ENCODE data around the gene DNAJC5. TPM values are rescaled to one million over a fixed set of nuclear protein-coding genes. Genes with fewer than 3 reads are reported as not detected.

The DNAJC5 gene
- total RNA-seq, 2 experiments from 2014 or later: 44.4 to 51.9 TPM

DNA sequence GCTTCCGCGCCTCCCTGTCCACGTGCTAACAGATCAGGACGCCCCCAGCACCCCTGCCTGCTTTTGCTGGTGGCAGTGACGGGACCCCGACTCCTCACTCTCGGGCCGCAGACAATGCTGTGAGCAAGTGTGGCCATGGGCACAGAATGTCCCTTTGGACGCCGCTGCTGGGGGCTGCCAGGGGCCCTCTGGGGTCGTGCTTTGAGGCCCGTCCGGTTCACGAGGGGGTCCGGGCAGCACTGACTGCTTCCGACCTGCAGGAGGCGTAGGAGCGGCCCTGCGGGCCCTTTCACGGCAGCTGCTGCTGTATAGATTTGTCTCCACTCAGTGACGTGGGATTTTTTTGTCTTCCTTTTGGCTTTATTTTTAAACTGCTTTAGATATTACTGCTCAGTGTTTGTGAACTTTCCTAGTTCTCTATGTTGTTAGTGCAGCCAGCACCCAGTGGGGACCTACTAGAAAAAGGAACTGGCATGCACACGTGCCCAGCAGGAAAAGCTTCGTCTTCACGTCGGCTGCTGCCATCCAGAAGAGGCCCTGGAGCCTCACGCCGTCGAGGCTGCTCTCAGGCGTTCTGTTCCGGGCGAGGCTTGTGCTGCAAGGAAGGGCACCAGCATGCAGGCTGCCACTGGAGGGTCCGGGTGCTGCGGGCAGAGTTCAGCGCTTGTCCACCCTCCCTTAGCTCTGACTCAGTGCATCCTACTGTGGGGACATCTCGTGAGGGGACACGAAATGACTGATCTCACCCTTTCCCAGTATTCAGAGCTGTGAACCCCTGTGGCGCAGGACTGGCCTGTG is 39.5 kb downstream of the DNAJC5 start:
- Mint-ChIP-seq H3K27ac (no peak overlapping the region), H3K4me1 (no peaks in the 10 kb centered on the region), H3K9me3 (ENCODE audit: low read depth) (no peaks in the 10 kb centered on the region), H3K27me3 (no peaks in the 10 kb centered on the region), H3K4me3 (no peak overlapping the region), H3K36me3 (peaks cover 35% of the 10 kb centered on the region)
- CTCF ChIA-PET: interaction anchor here (0.6 kb wide), 1 partner anchor 43 kb away, joined by 3 read pairs; no protein-coding TSS in a partner anchor
- no peak for ATAC-seq
- no peak for DNase-seq

DNA sequence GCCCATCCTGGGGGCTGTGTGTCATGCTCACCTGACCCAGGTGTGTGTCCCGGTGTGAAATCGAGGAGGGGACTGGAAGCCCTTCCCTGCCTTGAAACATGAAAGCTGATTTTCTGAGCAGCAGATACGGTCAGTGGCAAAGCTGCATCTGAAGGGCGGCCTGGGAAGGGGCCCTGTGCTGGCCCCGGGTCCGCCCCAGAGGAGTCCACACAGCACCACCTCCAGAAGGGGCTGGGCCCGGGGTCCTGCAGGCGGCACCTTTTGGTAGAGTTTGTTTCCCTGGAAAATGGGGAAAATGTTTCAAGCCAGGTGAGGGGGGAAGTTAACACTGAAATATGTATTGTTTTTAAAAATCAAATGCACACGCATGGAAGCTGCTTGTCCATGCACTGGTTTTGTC is 40.5 kb downstream of the DNAJC5 start:
- Mint-ChIP-seq H3K27me3 (no peaks in the 10 kb centered on the region), H3K27ac (no peak overlapping the region), H3K36me3 (peaks cover 34% of the 10 kb centered on the region), H3K4me1 (no peaks in the 10 kb centered on the region), H3K4me3 (no peak overlapping the region), H3K9me3 (ENCODE audit: low read depth) (no peaks in the 10 kb centered on the region)
- DNase-seq (no peak), ATAC-seq (no peak)
- CTCF ChIA-PET: no interaction called here

DNA sequence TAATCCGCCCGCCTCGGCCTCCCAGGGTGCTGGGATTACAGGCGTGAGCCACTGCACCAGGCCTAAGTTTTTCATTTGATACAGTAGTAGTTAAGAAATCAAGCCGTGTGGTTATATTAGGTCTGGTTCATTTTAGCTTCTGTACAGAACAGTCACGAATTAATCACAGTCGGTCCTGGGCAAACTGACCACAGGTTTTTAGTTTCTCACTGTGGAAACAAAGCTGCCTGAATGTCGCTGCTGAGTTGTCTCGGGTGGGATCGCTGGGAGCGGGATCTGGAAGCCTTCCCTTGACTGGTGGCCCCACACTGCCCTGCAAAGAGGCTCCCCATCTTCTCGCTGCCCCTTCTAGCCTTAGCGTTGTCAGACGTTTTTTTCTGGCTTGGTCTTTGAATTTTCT is 42.7 kb downstream of the DNAJC5 start:
- peaks cover 23% of the 10 kb centered on the region for H3K36me3 Mint-ChIP-seq

DNA sequence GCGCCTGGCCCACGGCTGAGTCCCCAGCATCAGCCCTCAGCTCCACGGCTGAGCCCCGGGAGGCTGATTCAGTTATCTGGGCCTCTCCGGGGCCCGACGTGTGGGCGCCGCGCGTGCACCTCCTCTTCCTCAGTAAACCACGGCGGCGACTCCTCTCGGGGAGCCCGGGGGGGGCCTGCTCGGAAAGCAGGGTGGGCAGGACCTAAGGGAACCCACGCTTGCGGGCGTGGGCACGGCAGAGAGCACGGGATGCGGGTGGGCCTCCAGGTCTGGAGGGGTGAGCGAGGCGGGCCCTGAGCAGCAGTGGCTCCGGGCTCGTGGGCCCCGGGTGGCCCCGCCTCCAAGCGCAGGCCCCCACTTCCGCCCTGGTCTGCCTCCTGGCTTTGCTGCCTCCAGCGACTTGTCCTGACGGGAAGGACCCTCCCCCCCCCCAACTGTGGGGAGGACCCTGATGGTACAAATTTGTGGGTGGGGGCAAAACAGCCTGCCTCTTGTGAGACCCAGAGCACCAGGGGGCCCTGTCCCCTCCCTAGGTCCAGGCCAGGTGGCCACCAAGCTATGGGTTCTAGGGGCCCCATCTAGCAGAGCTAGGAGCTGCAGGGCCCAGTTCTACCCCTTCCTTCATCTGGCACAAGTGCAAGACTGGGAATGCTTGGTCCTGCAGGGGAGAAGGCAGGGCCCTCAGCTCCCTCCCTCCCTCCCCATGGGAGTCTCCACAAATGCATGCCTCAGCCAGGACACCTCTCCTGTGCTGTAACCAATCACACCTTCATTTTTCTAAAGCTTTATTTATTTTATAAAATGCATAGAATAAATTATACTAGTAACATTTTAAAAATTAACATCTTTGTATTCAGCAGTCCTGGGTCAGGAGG is 44.4 kb downstream of the DNAJC5 start:
- Mint-ChIP-seq H3K27me3 (no peaks in the 10 kb centered on the region), H3K27ac (no peak overlapping the region), H3K36me3 (peaks cover 24% of the 10 kb centered on the region), H3K4me3 (no peak overlapping the region), H3K4me1 (peaks cover 12% of the 10 kb centered on the region), H3K9me3 (ENCODE audit: low read depth) (no peaks in the 10 kb centered on the region)
- no peak for ATAC-seq
- CTCF ChIA-PET: interaction anchor here (0.8 to 1.7 kb wide), 2 partner anchors 28 to 100 kb away, joined by 3 to 4 read pairs; no protein-coding TSS in a partner anchor
- no peak for DNase-seq

More for the DNA sequence above, 42.7 kb downstream of the DNAJC5 start:
- no peaks in the 10 kb centered on the region for H3K9me3 Mint-ChIP-seq (ENCODE audit: low read depth)
- no peak for DNase-seq
- CTCF ChIA-PET: interaction anchor here (1.5 kb wide), 1 partner anchor 20 kb away, joined by 4 read pairs; no protein-coding TSS in a partner anchor
- no peak overlapping the region for H3K4me3 Mint-ChIP-seq
- ATAC-seq: no peak
- peaks cover 12% of the 10 kb centered on the region for H3K4me1 Mint-ChIP-seq
- H3K27ac Mint-ChIP-seq: no peak overlapping the region
- no peaks in the 10 kb centered on the region for H3K27me3 Mint-ChIP-seq

DNA sequence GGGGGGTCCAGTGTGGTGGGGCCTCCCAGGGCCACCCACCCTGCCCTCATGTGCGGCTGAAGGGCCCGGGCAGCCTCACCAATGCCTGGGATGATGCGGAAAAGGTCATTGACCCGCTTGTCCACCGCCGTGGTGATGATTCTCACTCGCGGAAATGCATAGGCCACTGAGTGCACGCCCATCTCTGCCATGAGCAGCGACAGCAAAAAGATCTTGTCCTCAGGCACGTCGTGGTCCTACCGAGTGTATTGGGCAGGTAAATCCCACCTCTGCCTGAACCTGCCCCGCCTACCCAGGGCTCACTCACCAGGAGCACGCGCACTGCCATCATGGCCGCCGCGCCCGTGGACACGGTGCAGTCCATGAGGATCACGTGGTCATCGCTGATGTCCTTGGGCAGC is 45.1 kb downstream of the DNAJC5 start:
- ATAC-seq (no peak), DNase-seq (no peak)
- no peak overlapping the region for H3K27ac Mint-ChIP-seq
- CTCF ChIA-PET: interaction anchor here (0.8 to 1.7 kb wide), 3 partner anchors 29 to 99 kb away, joined by 3 to 5 read pairs (median 4); no protein-coding TSS in a partner anchor
- peaks cover 21% of the 10 kb centered on the region for H3K36me3 Mint-ChIP-seq
- peaks cover 12% of the 10 kb centered on the region for H3K4me1 Mint-ChIP-seq
- no peaks in the 10 kb centered on the region for H3K27me3 Mint-ChIP-seq
- no peaks in the 10 kb centered on the region for H3K9me3 Mint-ChIP-seq (ENCODE audit: low read depth)
- H3K4me3 Mint-ChIP-seq: no peak overlapping the region

DNA sequence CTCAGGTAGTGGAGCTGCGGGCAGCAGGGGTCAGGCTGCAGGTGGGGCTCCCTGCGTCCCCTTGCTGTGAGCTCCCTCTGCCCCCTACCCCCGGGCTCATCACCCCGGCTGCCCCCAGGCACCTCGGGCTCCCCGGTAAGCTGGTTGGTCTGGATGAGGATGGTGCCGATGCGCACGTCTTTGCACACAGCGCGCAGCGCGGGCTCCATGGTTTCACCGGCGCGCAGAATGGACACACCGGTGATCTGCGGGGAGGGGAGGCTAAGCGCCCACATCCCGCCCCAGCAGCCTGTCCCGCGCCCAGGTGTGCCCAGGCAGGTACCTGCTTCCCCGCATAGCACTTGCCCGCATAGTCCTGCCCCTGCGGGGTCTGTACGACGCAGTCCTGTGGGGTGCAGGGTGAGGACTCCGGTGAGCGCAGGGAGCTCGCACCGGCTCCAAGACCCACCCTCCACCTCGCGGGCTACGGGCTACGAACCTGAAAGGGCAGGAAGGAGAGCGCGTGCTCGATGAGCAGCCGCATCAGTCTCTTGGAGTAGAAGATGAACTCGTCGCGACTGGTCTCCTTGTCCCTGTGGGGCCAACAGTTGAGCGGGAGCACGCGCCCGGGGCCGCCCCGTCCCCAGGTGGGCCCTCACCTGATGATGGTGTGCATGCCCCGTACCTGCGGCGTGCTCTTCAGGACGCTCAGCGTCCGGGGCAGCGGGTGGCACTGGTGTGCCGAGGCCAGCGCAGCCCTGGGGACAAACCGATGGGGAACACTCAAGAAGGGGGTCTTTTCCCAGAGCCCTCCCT is 45.7 kb downstream of the DNAJC5 start:
- DNase-seq (no peak), ATAC-seq (no peak)
- Mint-ChIP-seq H3K4me3 (no peak overlapping the region), H3K27ac (peak overlapping the region; percentile 71), H3K4me1 (peaks cover 12% of the 10 kb centered on the region), H3K36me3 (peaks cover 18% of the 10 kb centered on the region), H3K9me3 (ENCODE audit: low read depth) (no peaks in the 10 kb centered on the region), H3K27me3 (no peaks in the 10 kb centered on the region)
- CTCF ChIA-PET: interaction anchor here (0.6 to 1.7 kb wide), 4 partner anchors 33 to 444 kb away, joined by 3 to 5 read pairs (median 3); no protein-coding TSS in a partner anchor

DNA sequence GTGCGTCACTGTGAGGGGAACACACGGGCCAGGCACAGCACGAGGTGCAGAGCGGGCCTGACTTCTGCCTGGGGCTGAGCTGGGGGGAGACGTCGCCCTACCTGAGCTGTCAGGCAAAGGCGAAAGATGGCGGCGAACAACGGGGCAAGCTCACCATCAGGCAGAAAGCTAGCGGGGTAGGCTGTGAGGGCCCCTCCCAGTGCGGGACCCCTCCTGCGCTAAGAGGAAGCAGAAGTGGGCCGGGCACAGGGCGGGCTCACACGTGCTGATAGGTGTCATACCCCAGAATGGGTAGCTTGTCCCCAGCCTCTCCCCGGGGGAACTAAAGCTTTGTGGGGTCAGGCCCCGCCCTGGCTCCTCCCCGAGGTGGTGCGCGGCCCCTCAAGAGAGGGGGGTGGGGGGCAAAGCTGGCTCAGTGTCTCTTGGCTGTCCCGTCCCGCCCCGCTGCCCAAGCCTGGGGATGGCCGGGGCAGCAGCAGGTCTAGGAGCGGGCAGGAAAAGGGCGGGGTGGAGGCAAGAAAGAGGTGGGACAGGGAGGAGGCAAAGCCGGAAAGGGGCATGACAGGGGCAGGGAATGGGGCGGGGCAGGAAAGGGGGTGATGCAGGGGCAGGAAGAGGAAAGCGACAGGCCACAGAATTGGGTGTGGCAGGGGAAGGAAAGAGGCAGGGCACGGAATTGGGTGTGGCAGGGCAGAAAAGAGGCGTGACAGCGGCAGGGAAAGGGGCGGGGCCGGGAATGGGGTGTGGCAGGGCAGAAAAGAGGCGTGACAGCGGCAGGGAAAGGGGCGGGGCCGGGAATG is 46.6 kb downstream of the DNAJC5 start:
- CTCF ChIA-PET: interaction anchor here (0.6 to 1.7 kb wide), 5 partner anchors 20 to 445 kb away, joined by 3 to 5 read pairs (median 3); no protein-coding TSS in a partner anchor
- Mint-ChIP-seq H3K4me1 (peaks cover 12% of the 10 kb centered on the region), H3K27ac (peak overlapping the region; percentile 85), H3K9me3 (ENCODE audit: low read depth) (no peaks in the 10 kb centered on the region), H3K36me3 (peaks cover 16% of the 10 kb centered on the region), H3K27me3 (no peaks in the 10 kb centered on the region), H3K4me3 (no peak overlapping the region)
- DNase-seq (peak; percentile 96), ATAC-seq (peak; percentile 90)

DNA sequence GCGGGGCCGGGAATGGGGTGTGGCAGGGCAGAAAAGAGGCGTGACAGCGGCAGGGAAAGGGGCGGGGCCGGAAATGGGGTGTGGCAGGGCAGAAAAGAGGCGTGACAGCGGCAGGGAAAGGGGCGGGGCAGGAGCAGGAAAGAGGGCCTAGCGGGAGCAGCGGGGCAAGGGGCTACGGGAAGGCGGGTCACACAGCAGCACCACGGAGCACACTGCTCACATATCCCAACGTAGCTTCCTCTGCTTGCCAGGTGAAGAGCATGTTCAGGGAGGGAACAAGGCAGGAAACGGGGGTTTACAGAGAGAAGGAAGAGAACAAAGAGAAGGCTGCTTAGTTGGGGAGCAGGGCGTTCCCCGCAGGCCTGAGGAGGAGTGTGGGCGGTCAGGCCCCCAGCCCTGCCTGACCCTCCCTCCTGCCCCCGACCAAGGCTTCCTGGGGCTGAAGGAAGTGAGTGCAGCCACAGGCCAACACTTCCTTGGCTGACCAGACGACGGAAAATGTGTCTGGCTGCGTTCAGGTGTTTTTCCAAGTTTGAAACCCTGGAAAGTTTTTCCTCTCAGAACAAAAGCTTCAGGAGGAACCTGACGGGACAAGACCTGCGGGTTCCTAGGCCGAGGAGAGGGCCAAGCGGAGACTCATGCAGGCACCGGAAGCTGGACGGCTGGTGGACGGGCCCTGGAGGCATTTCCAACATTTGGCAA is 47.5 kb downstream of the DNAJC5 start:
- ATAC-seq (no peak), DNase-seq (peak; percentile 78)
- no peaks in the 10 kb centered on the region for H3K9me3 Mint-ChIP-seq (ENCODE audit: low read depth)
- H3K27me3 Mint-ChIP-seq: no peaks in the 10 kb centered on the region
- H3K4me3 Mint-ChIP-seq: no peak overlapping the region
- peak overlapping the region; percentile 86 for H3K27ac Mint-ChIP-seq
- H3K36me3 Mint-ChIP-seq: peaks cover 15% of the 10 kb centered on the region
- peaks cover 17% of the 10 kb centered on the region for H3K4me1 Mint-ChIP-seq
- CTCF ChIA-PET: interaction anchor here (1.1 kb wide), 1 partner anchor 79 kb away, joined by 3 read pairs; no protein-coding TSS in a partner anchor

DNA sequence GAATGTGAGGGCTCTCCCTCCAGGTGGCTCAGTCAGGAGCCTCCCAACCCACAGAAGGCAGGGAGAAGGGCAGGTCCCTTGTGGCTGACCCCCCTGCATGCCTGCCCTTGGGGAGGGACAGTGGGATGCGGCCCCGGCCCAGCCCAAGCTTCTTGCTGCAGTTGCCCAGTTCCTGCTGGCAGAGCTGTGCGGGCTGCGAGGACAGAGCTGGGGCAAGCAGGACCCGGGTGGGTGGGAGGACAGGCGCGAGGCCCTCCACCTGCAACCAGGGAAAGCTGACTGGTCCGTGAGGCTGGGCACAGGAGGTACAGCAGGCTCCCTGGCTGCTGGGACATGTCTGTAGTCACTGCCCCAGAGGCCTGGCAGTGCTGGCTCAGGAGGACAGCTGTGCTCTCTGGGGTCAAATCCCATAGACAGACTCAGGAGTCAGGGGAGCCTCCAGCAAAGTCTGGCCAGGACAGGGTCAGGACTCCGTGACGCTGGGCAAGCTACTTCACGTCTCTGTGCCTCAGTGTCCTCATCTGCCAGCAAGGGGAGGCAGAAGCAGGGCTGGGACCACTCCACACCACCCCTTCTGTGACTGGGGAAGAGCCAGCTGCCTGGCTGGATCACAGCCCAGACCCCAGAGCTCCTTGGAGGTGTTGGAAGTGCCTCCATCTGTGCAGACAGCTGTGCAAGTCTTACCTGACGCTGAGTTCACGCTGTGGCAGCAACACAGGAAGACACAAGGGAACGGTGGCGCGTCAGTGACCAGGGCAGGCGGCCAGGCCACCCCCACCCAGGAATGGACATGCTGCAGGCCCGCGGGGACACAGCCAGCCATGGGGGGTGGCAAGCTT is 48.3 kb downstream of the DNAJC5 start:
- no peaks in the 10 kb centered on the region for H3K27me3 Mint-ChIP-seq
- DNase-seq: no peak

DNA sequence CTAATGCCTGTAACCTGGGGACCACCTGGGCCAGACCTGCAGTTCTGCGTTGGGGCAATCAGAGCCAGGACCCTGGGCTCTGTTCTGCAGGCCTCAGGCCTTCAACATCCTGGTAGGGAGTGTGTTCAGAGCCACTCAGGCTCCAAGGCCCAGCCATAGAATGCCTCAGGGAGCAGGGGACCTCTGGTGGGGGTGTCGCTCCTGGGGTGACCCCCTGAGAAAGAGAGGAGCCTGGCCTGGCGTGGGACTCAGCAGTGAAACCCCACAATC is 48.8 kb downstream of the DNAJC5 start:
- Mint-ChIP-seq H3K4me1 (peaks cover 30% of the 10 kb centered on the region), H3K9me3 (ENCODE audit: low read depth) (no peaks in the 10 kb centered on the region), H3K4me3 (no peak overlapping the region), H3K27me3 (no peaks in the 10 kb centered on the region), H3K36me3 (peaks cover 11% of the 10 kb centered on the region), H3K27ac (no peak overlapping the region)
- CTCF ChIA-PET: no interaction called here
- ATAC-seq (no peak), DNase-seq (no peak)

More for the DNA sequence above, 48.3 kb downstream of the DNAJC5 start:
- Mint-ChIP-seq H3K27ac (peak overlapping the region; percentile 86), H3K36me3 (peaks cover 11% of the 10 kb centered on the region), H3K4me1 (peaks cover 24% of the 10 kb centered on the region), H3K4me3 (no peak overlapping the region), H3K9me3 (ENCODE audit: low read depth) (no peaks in the 10 kb centered on the region)
- CTCF ChIA-PET: interaction anchor here (1.1 kb wide), 1 partner anchor 79 kb away, joined by 3 read pairs; no protein-coding TSS in a partner anchor
- ATAC-seq: no peak

Measured in activated CD8-positive, alpha-beta memory T cell treated with anti-CD3 and anti-CD28 coated beads, Interleukin-2, amount 10 ng/mL, durations not matched to agents 7 days and 5 days (primary cell).